Thymus (tissue), 11 donors: Measurements from ENCODE around the gene MOSMO. TPM values are rescaled to one million over a fixed set of nuclear protein-coding genes. Genes with fewer than 3 reads are reported as not detected.

Experiments
- DNase-seq, 9 donors: peaks; one replicate each; pipeline ENCODE4 v3.0.0-alpha.2; 2013; ENCODE audit warnings: low spot score in 9 of 9, low read depth in 6 of 9, missing footprints in 1 of 9
- H3K27ac ChIP-seq, 2 donors: one replicate each; pipeline ENCODE4 v1.5.1; 2013; ENCODE audit warnings: control low read depth in 1 of 2, low read depth in 1 of 2, low read length in 1 of 2, mild to moderate bottlenecking in 1 of 2, moderate library complexity in 1 of 2
- H3K27me3 ChIP-seq, 2 donors: one replicate each; pipeline ENCODE4 v1.5.1; 2013; ENCODE audit warnings: low read length in 1 of 2; ENCODE audit not compliant: control insufficient read depth in 2 of 2, insufficient read depth in 1 of 2
- H3K36me3 ChIP-seq, 2 donors: one replicate each; pipeline ENCODE4 v1.5.1; 2013; ENCODE audit warnings: low read length in 1 of 2, mild to moderate bottlenecking in 1 of 2, moderate library complexity in 1 of 2; ENCODE audit not compliant: control insufficient read depth in 2 of 2, insufficient read depth in 2 of 2
- H3K4me1 ChIP-seq, 2 donors: one replicate each; pipeline ENCODE4 v1.5.1; 2013; ENCODE audit warnings: low read length in 2 of 2; ENCODE audit not compliant: control insufficient read depth in 2 of 2, insufficient read depth in 2 of 2
- H3K4me3 ChIP-seq, 2 donors: one replicate each; pipeline ENCODE4 v1.5.1; 2013; ENCODE audit warnings: low read length in 2 of 2, control low read depth in 1 of 2, mild to moderate bottlenecking in 1 of 2
- H3K9me3 ChIP-seq, 2 donors: one replicate each; pipeline ENCODE4 v1.5.1; 2013; ENCODE audit warnings: low read length in 1 of 2, mild to moderate bottlenecking in 1 of 2; ENCODE audit not compliant: control insufficient read depth in 2 of 2, insufficient read depth in 1 of 2
- WGBS: extraction: QIAGEN DNeasy Blood & Tissue Kit; methylation state at CpG from one replicate; pipeline ENCODE4 v1.1.7; 2013; 5-methylcytosine and 5-hydroxymethylcytosine counted together
- polyA plus RNA-seq: library from polyadenylated mRNA; stranded (reverse); fragments of 200-250 nt; gene quantifications from one replicate; pipeline ENCODE4 v1.2.3, GENCODE V29; 2013
- total RNA-seq: library from RNA; stranded (reverse); fragments of 120-200 nt; gene quantifications from one replicate; pipeline ENCODE4 v1.2.4, GENCODE V29; 2013
- donor health status: healthy.

The MOSMO gene
- total and polyA plus RNA-seq, 2 donors, result 8.8 to 15.1 TPM

DNA sequence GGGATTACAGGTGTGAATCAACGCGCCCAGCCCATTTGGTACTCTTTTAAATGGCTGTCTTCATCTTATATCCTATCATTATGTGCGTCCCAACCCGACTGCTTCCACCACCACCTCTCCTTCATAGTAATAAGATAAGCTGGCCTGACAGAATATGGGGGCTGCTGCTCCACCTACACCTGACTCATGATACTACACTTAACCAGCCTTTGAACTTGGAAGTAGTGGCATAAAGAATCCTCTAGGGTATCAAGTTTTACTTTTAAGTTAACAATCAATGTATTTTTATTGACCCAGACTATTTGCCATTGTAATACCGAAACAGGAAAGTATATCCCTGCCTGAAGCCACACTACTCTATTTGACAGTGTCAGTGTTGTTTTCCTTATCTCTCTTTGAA lies 25.8 kb upstream of the MOSMO start:
- H3K4me3 ChIP-seq, result no peak overlapping the region
- no peaks in the 10 kb centered on the region for H3K4me1 ChIP-seq
- no peaks in the 10 kb centered on the region for H3K27me3 ChIP-seq
- H3K27ac ChIP-seq, result no peak overlapping the region
- H3K36me3 ChIP-seq, result peaks cover 58 to 77% of the 10 kb centered on the region in 2 donors
- WGBS, result 96% methylated on average over 5 of the region's 5 CpGs
- no peaks in the 10 kb centered on the region for H3K9me3 ChIP-seq
- DNase-seq, result no peak

DNA sequence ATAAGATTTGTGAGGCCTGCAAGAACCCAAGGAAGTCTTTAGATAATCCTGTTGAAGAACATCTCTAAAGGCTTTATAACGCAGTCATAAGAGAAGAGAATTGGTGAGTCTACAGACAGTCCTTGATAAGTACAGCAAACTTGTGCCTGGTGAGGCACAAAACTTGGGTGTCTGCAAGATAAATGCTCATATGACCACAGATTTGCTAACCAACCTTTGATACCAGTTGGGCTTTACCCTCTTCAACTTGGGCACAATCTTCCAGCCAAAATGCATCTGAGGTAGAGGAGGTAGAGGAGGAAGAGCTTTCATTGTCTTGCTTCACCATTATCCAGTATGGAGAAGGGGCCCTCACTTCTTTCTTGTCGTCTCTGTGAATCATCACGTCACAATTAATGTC lies 23.8 kb upstream of the MOSMO start:
- no peak for DNase-seq
- H3K4me1 ChIP-seq, result no peaks in the 10 kb centered on the region
- 98% methylated on average over 3 of the region's 3 CpGs for WGBS
- H3K4me3 ChIP-seq, result no peak overlapping the region
- H3K9me3 ChIP-seq, result no peaks in the 10 kb centered on the region
- peaks cover 48 to 63% of the 10 kb centered on the region in 2 donors for H3K36me3 ChIP-seq
- no peak overlapping the region for H3K27ac ChIP-seq
- H3K27me3 ChIP-seq, result no peaks in the 10 kb centered on the region

DNA sequence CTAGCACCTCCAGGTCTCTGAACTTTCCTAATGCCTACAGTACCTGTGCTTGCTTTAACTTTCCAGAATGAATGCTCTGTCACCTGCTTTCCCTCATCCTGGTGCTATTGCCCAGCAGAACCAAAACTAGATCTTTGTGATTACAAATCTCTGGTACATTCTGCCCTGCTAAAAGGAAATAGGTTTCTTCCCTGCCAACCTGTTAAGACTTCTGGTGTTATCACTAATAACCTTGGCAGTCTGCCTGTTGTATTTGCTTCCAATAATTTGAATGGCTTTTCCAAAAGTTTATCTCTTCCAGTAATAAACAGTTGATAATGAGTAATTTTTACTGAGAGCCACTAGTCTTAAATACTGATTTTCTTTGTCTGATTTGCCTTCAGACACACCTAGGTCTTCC lies 22.4 kb upstream of the MOSMO start:
- no peak overlapping the region for H3K27ac ChIP-seq
- H3K4me1 ChIP-seq, result no peaks in the 10 kb centered on the region
- H3K36me3 ChIP-seq, result peaks cover 36 to 48% of the 10 kb centered on the region in 2 donors
- no peak for DNase-seq
- H3K4me3 ChIP-seq, result no peak overlapping the region
- H3K9me3 ChIP-seq, result no peaks in the 10 kb centered on the region
- no peaks in the 10 kb centered on the region for H3K27me3 ChIP-seq

DNA sequence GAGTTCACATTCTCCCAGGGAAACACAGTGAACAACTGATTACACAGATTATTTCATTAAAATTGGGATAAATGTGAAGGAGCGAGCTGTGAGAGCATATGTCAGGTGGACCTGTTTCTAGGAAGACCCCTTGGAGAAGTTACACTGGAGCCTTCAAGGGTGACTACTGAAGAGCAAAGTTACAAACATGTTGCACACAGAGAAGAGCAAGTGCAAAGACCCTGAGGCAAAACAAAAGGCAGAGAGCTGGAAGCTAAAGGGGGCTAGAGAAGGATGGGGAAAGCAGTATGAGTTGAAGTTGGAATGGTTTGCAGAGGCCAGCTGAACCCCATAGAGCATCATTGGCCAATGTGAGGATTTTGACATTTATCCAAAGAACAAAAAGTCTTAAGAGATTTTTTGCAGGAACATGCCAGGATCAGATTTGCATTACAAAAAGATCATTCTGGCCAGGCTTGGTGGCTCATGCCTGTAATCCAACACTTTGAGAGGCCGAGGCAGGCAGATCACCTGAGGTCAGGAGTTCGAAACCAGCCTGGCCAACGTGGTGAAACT lies 21.1 kb upstream of the MOSMO start:
- WGBS, result 94% methylated on average over 4 of the region's 4 CpGs
- Histone ChIP-seq H3K27ac (no peak overlapping the region), H3K4me1 (peaks cover 0 to 3% of the 10 kb centered on the region in 2 donors), H3K9me3 (no peaks in the 10 kb centered on the region), H3K27me3 (no peaks in the 10 kb centered on the region), H3K36me3 (peaks cover 27 to 37% of the 10 kb centered on the region in 2 donors), H3K4me3 (no peak overlapping the region)
- DNase-seq, result no peak

DNA sequence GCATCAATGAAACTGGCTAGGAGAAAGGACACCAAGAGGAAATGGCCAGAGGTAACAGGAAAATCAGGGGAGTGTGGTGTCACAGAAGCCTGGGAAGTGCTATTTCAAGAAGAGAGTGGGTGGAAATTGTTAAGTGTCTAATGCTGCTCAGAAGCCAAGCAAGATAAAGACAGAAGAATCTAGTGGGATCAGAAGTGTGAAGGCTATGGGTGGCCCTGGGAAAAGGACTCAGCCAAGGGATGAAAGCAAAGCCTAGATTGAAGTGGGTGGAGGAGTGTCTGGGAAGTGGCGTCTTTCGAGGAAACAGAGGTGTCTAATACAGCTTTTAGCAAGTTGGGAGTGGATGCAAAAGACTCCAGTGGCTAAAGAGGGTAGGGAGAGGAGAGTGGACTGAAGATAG lies 20.4 kb upstream of the MOSMO start:
- H3K36me3 ChIP-seq, result peaks cover 19 to 31% of the 10 kb centered on the region in 2 donors
- 98% methylated on average over 2 of the region's 2 CpGs for WGBS
- peaks cover 0 to 3% of the 10 kb centered on the region in 2 donors for H3K4me1 ChIP-seq
- no peak overlapping the region for H3K4me3 ChIP-seq
- H3K9me3 ChIP-seq, result no peaks in the 10 kb centered on the region
- no peak for DNase-seq
- H3K27me3 ChIP-seq, result no peaks in the 10 kb centered on the region
- H3K27ac ChIP-seq, result no peak overlapping the region

DNA sequence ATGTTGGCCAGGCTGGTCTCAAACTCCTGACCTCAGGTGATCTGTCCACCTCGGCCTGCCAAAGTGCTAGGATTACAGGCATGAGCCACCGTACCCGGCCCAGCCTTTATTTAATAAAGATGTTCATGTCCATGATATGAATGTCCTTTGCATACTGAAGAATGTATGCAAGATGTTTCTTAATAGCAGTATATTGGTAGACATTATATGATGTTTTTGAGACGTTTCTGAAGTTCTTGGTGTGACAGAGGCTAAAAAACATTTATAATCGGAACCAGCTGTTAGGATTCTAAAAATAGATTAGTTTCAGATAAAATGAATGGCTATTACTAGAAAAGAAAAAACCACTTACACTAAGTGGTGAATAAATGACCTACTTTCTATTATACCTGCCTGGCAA lies 18.8 kb upstream of the MOSMO start:
- no peaks in the 10 kb centered on the region for H3K9me3 ChIP-seq
- no peak overlapping the region for H3K27ac ChIP-seq
- no peaks in the 10 kb centered on the region for H3K27me3 ChIP-seq
- 94% methylated on average over 5 of the region's 5 CpGs for WGBS
- H3K36me3 ChIP-seq, result peaks cover 15 to 19% of the 10 kb centered on the region in 2 donors
- peaks cover 0 to 3% of the 10 kb centered on the region in 2 donors for H3K4me1 ChIP-seq
- DNase-seq, result no peak
- no peak overlapping the region for H3K4me3 ChIP-seq

DNA sequence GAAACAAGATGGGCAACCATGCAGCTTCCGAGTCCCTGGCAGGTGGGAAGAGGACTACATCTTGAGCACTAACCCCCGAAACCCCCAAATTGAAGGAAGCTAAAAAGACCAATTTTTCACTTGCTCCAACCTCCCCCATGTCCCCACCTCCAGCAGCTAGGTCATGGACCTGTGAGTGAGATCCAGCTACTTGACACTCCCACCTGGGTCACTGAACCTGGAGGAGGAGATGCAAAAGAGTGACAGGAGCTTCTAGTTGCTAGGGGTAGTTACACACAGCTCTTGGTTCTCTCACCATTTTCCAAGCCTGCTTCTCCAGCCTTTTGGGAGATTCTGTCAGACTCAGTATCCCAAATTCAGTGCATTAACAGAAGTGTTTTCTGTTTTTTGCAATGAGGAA lies 18.2 kb upstream of the MOSMO start:
- Histone ChIP-seq H3K27ac (no peak overlapping the region), H3K9me3 (no peaks in the 10 kb centered on the region), H3K36me3 (peaks cover 13 to 16% of the 10 kb centered on the region in 2 donors), H3K4me1 (peaks cover 0 to 3% of the 10 kb centered on the region in 2 donors), H3K27me3 (no peaks in the 10 kb centered on the region), H3K4me3 (no peak overlapping the region)
- 99% methylated on average over 2 of the region's 2 CpGs for WGBS
- DNase-seq, result no peak

DNA sequence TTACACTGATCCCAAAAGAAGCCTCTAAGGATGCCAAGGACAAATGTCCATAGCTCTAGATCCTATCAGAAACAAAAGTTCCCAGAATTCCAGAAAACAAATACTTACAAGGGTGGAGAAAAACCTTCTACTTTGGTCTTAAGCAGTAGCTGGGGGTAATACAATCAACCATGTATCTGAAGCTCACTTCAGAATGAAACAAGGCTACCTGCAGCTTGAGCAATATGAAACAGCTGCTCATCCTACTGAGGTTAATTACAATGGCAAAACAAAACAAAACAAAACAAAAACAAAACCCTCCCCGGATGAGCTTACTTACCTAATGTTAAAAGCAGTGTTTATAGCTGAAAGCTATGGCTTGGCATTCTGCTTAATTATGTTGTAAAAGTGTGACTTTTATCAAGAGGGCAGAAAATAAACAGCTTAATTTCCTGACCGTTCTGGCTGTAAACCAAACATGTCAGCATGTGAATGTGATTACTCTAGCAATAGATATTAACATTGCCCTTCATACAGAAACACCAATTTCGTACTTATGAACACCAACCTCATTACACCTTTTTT lies 17.4 kb upstream of the MOSMO start:
- Histone ChIP-seq H3K4me3 (no peak overlapping the region), H3K27me3 (no peaks in the 10 kb centered on the region), H3K9me3 (no peaks in the 10 kb centered on the region), H3K27ac (no peak overlapping the region), H3K4me1 (peaks cover 0 to 3% of the 10 kb centered on the region in 2 donors), H3K36me3 (peaks cover 9 to 12% of the 10 kb centered on the region in 2 donors)
- 88% methylated on average over 3 of the region's 3 CpGs for WGBS
- no peak for DNase-seq

DNA sequence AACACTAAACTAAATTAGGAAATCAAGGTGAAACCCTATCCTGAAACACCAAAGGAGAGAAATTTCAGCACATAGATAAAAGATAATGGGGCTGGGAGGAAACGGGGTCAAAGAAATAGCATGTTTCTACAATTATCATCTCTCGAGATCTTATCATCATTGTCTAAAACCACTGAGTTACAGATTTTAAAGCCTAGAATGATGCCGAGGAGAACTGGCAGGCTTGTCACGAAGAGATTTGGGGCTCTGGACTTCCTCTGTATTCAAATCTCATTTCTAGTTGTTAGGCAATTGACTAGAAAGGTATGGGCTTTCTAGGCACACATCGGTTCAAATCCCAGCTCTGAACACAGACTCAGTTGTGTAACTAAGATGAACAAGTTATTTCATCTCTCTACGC lies 16.3 kb upstream of the MOSMO start:
- H3K4me1 ChIP-seq, result peaks cover 0 to 3% of the 10 kb centered on the region in 2 donors
- H3K27ac ChIP-seq, result no peak overlapping the region
- DNase-seq, result no peak
- no peaks in the 10 kb centered on the region for H3K9me3 ChIP-seq
- H3K27me3 ChIP-seq, result no peaks in the 10 kb centered on the region
- H3K36me3 ChIP-seq, result peaks cover 0 to 3% of the 10 kb centered on the region in 2 donors
- 58% methylated on average over 6 of the region's 6 CpGs for WGBS
- no peak overlapping the region for H3K4me3 ChIP-seq
